Measurements from ENCODE around the gene ACSM4. TPM values are rescaled to one million over a fixed set of nuclear protein-coding genes. Genes with fewer than 3 reads are reported as not detected.

ACSM4 gene
- total and polyA plus RNA-seq, 2 of the 13 experiments (the other 11 are each of a cell fraction or from before 2014, with no cell fraction given): not detected

- ATAC-seq (no peak), FAIRE-seq (no peak), DNase-seq (ENCODE audit: low spot score) (no peak)
- intact Hi-C loops (cut with micrococcal nuclease; ENCODE audit: unreplicated experiment) (no loop called here), in situ Hi-C loops (cut with HindIII; ENCODE audit: extremely low pct_ligation_motif_present, low pct_unique_long_range_greater_than_20kb) (no loop called here)
- TF ChIP-seq ZNF83 (CRISPR knock-in tag; IDR thresholded peaks at IDR 0.05; ENCODE audit: borderline replicate concordance): no peak
- no peak for TF ChIP-seq ZNF441 (CRISPR knock-in tag; IDR thresholded peaks at IDR 0.05; ENCODE audit: borderline replicate concordance)
- no peak for TF ChIP-seq ZBTB26 (CRISPR knock-in tag; IDR thresholded peaks at IDR 0.05; ENCODE audit: borderline replicate concordance)
- no peak for TF ChIP-seq ZNF678 (CRISPR knock-in tag; IDR thresholded peaks at IDR 0.05)
- no peak for TF ChIP-seq ZNF44 (CRISPR knock-in tag; IDR thresholded peaks at IDR 0.05)
- no peak for TF ChIP-seq REL (CRISPR knock-in tag; conservative IDR thresholded peaks at IDR 0.05)
- TF ChIP-seq ZNF33B (CRISPR knock-in tag; IDR thresholded peaks at IDR 0.05): no peak
- H2AFZ ChIP-seq (ENCODE audit: low read length): no peak overlapping the region
- no peak overlapping the region for H3K4me2 ChIP-seq (ENCODE audit: low read depth, low read length)
- no peak overlapping the region for H3K9ac ChIP-seq (ENCODE audit: insufficient read depth, low read depth, low read length)
- H3K4me1 ChIP-seq (ENCODE audit: insufficient read depth, low read length): no peaks in the 10 kb centered on the region
- CTCF ChIA-PET (ENCODE audit: low intra/inter-chr PET ratio, low total read pairs): no interaction called here
- POLR2A ChIA-PET: no interaction called here
- H3K79me2 ChIP-seq (ENCODE audit: insufficient read depth, low read length): no peaks in the 10 kb centered on the region
- no peak overlapping the region for H3K4me3 ChIP-seq (replicated peaks in 1 of 3; ENCODE audit: insufficient read depth in 1 of 3, low read depth in 2 of 3, low read length in 3 of 3)
- H3K36me3 ChIP-seq (replicated peaks in 1 of 2; ENCODE audit: control insufficient read depth in 1 of 2, insufficient read depth in 2 of 2, low read length in 2 of 2): no peaks in the 10 kb centered on the region
- no peak overlapping the region for H3K27ac ChIP-seq (ENCODE audit: extremely low read length, insufficient read depth, low read length)
- no TSS peak for BruUV-seq (replicated peaks)
- H3K27me3 ChIP-seq (ENCODE audit: control insufficient read depth in 1 of 2, insufficient read depth in 2 of 2, low read length in 2 of 2): no peaks in the 10 kb centered on the region; a peak in 1 of 5 replicates
- no peaks in the 10 kb centered on the region for H3K9me3 ChIP-seq (ENCODE audit: low read length)
- 63% methylated on average over 4 of the region's 4 CpGs for WGBS (ENCODE audit: low lambda C conversion rate)
- no peaks in the 10 kb centered on the region for H4K20me1 ChIP-seq (ENCODE audit: insufficient read depth, low read length)
Measured at GRCh38 chr12:7354529-7354928, 50.7 kb downstream of the ACSM4 start.

- no peak for ATAC-seq
- H4K20me1 ChIP-seq (ENCODE audit: insufficient read depth, low read length): no peaks in the 10 kb centered on the region
- no peak overlapping the region for H3K27ac ChIP-seq (ENCODE audit: extremely low read length, insufficient read depth, low read length)
- H3K4me3 ChIP-seq (replicated peaks in 1 of 3; ENCODE audit: insufficient read depth in 1 of 3, low read depth in 2 of 3, low read length in 3 of 3): no peak overlapping the region
- H3K9me3 ChIP-seq (ENCODE audit: low read length): no peaks in the 10 kb centered on the region
- intact Hi-C loops (cut with micrococcal nuclease; ENCODE audit: unreplicated experiment): no loop called here
- ChIA-PET POLR2A (no interaction called here), CTCF (ENCODE audit: low intra/inter-chr PET ratio, low total read pairs) (no interaction called here)
- H2AFZ ChIP-seq (ENCODE audit: low read length): no peak overlapping the region
- no peaks in the 10 kb centered on the region for H3K36me3 ChIP-seq (replicated peaks in 1 of 2; ENCODE audit: control insufficient read depth in 1 of 2, insufficient read depth in 2 of 2, low read length in 2 of 2)
- in situ Hi-C loops (cut with HindIII; ENCODE audit: extremely low pct_ligation_motif_present, low pct_unique_long_range_greater_than_20kb): no loop called here
- no peaks in the 10 kb centered on the region; a peak in 1 of 5 replicates for H3K27me3 ChIP-seq (ENCODE audit: control insufficient read depth in 1 of 2, insufficient read depth in 2 of 2, low read length in 2 of 2)
- no peak for DNase-seq (ENCODE audit: low spot score)
- no TSS peak for BruUV-seq (replicated peaks)
- H3K4me2 ChIP-seq (ENCODE audit: low read depth, low read length): no peak overlapping the region
- FAIRE-seq: no peak
- H3K9ac ChIP-seq (ENCODE audit: insufficient read depth, low read depth, low read length): no peak overlapping the region
- WGBS (ENCODE audit: low lambda C conversion rate): 33% methylated on average over 1 of the region's 1 CpG
- H3K4me1 ChIP-seq (ENCODE audit: insufficient read depth, low read length): no peaks in the 10 kb centered on the region
- no peaks in the 10 kb centered on the region for H3K79me2 ChIP-seq (ENCODE audit: insufficient read depth, low read length)
- TF ChIP-seq SKI (IDR thresholded peaks at IDR 0.05; ENCODE audit: partially characterized antibody): no peak
- no peak for TF ChIP-seq SOX5 (CRISPR knock-in tag; IDR thresholded peaks at IDR 0.05; ENCODE audit: borderline replicate concordance)
- TF ChIP-seq SAP130 (CRISPR knock-in tag; IDR thresholded peaks at IDR 0.05; ENCODE audit: low read depth): no peak
- TF ChIP-seq ZXDC (CRISPR knock-in tag; IDR thresholded peaks at IDR 0.05): no peak
- no peak for TF ChIP-seq IKZF1 (IDR thresholded peaks at IDR 0.05)
- TF ChIP-seq RBFOX2 (IDR thresholded peaks at IDR 0.05; ENCODE audit: low read depth, low read length): no peak
- TF ChIP-seq NFE2 (CRISPR knock-in tag; IDR thresholded peaks at IDR 0.05): no peak
Measured at GRCh38 chr12:7361265-7361664, 57.4 kb downstream of the ACSM4 start.

Measured in HepG2 (cell line).